ENCODE data around the gene PINK1.

The PINK1 gene

DNA sequence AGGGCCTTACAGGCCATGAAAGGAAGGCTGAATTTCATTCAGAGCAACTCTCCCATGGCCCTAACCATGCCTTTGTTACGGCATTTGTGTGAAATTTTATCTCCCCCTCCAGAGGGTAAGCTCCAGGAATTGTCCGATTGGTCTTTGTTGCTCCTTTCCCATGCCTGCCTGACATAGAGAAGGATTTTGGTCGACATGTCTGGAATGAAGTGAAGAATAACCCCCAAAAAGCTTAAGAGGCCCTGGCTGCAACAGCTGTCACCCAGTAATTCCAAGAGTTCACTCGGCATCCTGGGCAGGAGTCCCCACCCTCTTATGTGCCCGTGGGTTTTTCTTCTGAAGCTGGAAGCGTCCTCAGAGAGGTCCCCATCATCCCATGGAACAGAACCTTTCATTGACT is 23.7 kb upstream of the PINK1 start:
- in situ Hi-C loops (cut with HindIII; ENCODE audit: low sequenced_read_pairs), result no loop called here

DNA sequence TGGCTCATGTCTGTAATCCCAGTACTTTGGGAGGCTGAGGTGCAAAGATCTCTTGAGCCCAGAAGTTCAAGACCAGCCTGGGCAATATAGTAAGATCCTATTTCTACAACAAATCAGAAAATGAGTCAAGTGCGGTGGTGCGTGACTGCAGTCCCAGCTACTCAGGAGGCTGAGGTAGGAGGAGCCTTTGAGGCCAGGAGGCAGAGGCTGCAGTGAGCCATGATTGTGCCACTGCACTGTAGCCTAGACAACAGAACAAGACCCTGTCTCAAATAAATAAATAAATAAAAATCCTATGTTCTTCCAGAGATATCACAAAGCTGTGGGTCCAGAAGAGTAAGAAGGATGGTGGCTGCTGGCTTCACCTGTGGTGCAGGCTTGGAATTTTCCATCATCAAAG is 22.3 kb upstream of the PINK1 start:
- in situ Hi-C loops (cut with HindIII; ENCODE audit: low sequenced_read_pairs), result no loop called here

- in situ Hi-C loops (cut with HindIII; ENCODE audit: low sequenced_read_pairs), result no loop called here
Observed at GRCh38 chr1:20611652-20612051, 21.6 kb upstream of the PINK1 start.

DNA sequence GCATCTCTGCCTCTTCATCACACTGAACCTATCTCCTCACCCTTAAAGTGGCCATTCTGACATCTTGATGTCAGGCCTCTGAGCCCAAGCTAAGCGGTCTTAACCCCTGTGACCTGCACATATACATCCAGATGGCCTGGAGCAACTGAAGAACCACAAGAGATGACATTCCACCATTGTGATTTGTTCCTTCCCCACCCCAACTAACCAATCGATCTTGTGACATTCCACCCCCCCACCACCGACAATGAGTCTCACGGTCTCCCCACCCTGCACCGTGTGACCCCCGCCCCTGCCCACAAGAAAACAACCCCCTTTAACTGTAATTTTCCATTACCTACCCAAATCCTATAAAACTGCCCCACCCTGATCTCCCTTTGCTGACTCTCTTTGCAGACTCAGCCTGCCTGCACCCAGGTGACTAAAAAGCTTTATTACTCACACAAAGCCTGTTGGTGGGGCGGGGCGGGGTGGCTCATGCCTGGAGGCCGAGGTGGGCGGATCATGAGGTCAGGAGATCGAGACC is 21.0 kb upstream of the PINK1 start:
- in situ Hi-C loops (cut with HindIII; ENCODE audit: low sequenced_read_pairs), result no loop called here

DNA sequence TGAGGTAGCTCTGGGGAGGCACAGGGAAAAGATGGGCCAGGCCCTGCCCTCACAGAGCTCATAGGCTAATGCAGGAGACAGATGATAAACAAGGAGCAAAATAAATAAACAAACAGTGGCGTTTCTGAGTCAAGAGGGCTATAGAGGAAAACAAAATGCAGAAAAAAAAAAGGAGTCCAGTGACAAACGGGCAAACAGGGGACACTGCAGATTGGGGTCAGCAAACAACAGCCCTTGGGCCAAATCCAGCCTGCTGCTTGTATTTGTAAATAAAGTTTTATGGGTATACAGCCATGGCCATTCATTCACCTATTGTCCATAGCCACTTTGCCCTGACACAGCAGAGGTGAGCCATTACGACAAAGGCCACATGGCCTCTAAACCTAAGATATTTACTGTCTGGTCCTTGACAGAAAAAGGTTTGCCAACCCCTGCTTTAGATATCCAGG is 19.1 kb upstream of the PINK1 start:
- in situ Hi-C loops (cut with HindIII; ENCODE audit: low sequenced_read_pairs), result no loop called here

GRCh38 chr1:20615946-20616846 is 17.1 kb upstream of the PINK1 start:
- in situ Hi-C loops (cut with HindIII; ENCODE audit: low sequenced_read_pairs), result no loop called here

- in situ Hi-C loops (cut with HindIII; ENCODE audit: low sequenced_read_pairs), result no loop called here
Observed at GRCh38 chr1:20616847-20617487, 16.3 kb upstream of the PINK1 start.

- in situ Hi-C loops (cut with HindIII; ENCODE audit: low sequenced_read_pairs), result no loop called here
Observed at GRCh38 chr1:20618550-20618949, 14.7 kb upstream of the PINK1 start.

GRCh38 chr1:20619999-20620398 is 13.3 kb upstream of the PINK1 start:
- in situ Hi-C loops (cut with HindIII; ENCODE audit: low sequenced_read_pairs), result no loop called here

DNA sequence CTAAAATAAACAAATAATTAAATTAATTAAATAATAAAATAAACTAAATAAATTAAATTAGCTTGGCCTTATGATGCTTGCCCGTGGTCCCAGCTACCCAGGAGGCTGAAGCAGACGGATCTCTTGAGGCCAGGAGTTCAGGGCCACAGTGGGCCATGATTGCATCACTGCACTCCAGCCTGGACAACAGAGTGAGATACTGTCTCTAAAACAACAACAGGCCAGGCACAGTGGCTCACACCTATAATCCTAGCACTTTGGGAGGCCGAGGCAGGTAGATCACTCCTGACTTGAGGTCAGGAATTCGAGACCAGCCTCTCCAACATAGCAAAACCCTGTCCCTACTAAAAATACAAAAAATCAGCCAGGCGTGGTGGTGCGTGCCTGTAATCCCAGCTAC is 12.2 kb upstream of the PINK1 start:
- in situ Hi-C loops (cut with HindIII; ENCODE audit: low sequenced_read_pairs), result no loop called here

- in situ Hi-C loops (cut with HindIII; ENCODE audit: low sequenced_read_pairs), result no loop called here
Observed at GRCh38 chr1:20624709-20625108, 8.5 kb upstream of the PINK1 start.

DNA sequence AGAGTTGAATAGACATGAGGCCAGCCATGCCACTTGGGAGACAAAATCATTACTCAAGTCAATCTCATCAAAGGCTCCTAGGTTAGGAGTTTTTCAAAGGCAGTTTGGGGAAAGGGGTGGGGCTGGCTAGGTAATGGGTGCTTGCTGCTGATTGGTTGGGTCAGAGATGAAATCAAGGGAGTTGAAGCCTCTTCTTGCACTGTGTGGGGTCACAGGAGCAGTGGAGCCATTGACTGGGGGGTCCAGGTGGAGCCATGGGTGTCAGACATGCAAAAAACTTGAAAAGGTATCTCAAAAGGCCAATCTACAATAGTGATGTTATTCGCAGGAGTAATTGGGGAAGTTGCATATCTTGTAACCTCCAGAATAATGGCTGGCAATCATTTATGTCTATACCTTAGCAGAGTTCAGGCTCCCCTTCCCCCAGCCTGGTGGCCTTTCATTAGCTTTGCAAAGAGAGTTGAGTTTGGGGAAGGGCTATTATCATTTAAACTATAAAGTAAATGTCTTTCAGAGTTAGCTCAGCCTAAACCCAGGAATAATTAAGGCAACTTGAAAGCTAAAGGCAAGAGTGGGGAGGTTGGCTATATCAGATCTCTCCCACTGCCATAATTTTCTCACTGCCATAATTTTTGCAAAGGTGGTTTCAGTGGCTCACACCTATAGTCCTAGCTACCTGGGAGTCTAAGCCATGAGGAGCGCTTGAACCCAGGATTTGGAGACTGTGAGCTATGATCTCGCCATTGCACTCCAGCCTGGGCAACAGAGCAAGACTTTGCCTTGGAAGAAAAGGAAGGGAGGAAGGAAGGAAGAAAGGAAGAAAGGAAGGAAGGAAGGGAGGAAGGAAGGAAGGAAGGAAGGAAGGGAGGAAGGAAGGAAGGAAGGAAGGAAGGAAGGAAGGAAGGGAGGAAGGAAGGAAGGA is 7.8 kb upstream of the PINK1 start:
- in situ Hi-C loops (cut with HindIII; ENCODE audit: low sequenced_read_pairs), result no loop called here

DNA sequence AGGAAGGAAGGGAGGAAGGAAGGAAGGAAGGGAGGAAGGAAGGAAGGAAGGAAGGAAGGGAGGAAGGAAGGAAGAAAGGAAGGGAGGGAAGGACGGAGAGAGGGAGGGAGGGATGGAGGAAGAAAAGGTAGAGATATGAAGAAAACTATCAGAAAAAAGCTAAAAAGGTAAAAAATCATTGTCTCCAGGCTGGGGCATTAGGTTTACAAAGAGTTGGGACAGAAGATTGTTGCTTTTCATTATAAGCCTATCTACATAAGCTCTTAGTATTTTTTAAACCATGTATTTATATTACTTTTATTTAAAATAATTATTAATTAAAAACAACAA is 7.2 kb upstream of the PINK1 start:
- in situ Hi-C loops (cut with HindIII; ENCODE audit: low sequenced_read_pairs), result no loop called here

DNA sequence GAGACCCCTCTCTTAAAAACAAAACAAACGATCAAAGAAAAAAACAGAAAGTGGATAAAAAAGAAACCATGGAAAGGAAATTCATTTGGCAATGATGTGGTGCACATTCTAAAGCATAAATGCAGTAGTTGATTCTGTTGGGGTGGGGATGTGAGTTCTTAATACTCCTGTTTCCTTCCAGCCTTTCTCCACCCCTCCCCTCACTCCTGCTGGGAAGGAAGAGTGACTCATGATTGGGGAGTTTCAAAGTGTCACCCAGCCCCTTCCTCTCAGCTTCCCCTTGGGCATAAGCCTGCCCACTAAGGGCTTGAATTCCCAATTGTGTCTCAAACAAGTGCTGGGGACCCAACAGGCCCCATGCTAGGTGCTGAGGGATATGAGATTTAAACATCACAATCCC is 6.7 kb upstream of the PINK1 start:
- in situ Hi-C loops (cut with HindIII; ENCODE audit: low sequenced_read_pairs), result no loop called here

DNA sequence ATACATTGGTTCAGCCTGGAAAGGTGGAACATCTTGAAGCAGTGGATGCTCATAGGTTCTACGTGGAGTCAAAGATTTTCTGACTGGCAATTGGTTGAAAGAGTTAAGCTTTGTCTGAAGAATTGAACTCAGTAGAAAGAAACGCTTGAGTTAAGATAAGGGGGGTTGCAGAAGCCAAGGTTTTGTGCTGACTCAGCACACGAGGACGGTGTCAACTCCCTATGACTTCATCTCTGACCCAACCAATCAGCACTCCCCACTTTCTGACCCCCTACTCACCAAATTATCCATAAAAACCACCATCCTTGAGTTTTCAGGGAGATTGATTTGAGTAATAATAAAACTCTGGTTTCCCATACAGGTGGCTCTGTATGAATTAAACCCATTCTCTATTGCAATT is 2.5 kb upstream of the PINK1 start:
- in situ Hi-C loops (cut with HindIII; ENCODE audit: low sequenced_read_pairs), result no loop called here

- in situ Hi-C loops (cut with HindIII; ENCODE audit: low sequenced_read_pairs), result no loop called here
Observed at GRCh38 chr1:20632386-20632785, 872 bp upstream of the PINK1 start.

- in situ Hi-C loops (cut with HindIII; ENCODE audit: low sequenced_read_pairs), result no loop called here
Observed at GRCh38 chr1:20634065-20634593, 871 bp downstream of the PINK1 start.

GRCh38 chr1:20634594-20635084 is 1.4 kb downstream of the PINK1 start:
- in situ Hi-C loops (cut with HindIII; ENCODE audit: low sequenced_read_pairs), result no loop called here

- in situ Hi-C loops (cut with HindIII; ENCODE audit: low sequenced_read_pairs), result no loop called here
Observed at GRCh38 chr1:20636785-20637347, 3.6 kb downstream of the PINK1 start.

DNA sequence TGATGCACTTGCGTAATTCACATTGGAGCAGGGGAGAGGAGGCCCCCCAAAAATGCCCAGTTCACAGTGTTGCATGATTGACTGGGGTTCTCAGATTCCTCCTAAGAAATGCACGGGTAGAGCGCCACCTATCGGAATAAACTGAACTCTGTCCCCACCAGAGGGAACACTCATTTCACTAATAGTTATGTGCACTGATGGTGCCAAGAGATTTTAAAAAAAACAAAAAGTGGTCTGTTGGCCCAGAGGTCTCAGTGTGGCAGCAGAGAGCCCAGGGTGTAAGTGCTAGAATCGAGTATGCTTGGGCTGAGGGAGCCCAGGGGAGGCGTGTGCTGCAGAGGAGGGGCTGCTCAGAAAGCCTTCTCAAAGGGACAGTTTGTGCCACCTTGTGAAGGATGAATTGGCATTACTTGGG is 6.9 kb downstream of the PINK1 start:
- in situ Hi-C loops (cut with HindIII; ENCODE audit: low sequenced_read_pairs), result no loop called here

Measured in DLD1 (cell line).